BE2C (cell line): Measurements from ENCODE around the gene CHCHD1.

Source experiments
- DNase-seq: peaks from one replicate; pipeline ENCODE4 v3.0.0-alpha.2; 2020
- H3K27me3 ChIP-seq: fragments of 250-450 bp; sonication (Bioruptor Pico); 2 replicates; pipeline ENCODE4 v1.5.1; 2020; ENCODE audit warnings: mild to moderate bottlenecking
- H3K36me3 ChIP-seq: fragments of 250-450 bp; sonication (Bioruptor Pico); 2 replicates; pipeline ENCODE4 v1.5.1; 2020; ENCODE audit warnings: mild to moderate bottlenecking
- H3K4me1 ChIP-seq: fragments of 250-450 bp; sonication (Bioruptor Pico); 2 replicates; pipeline ENCODE4 v1.5.1; 2020
- H3K4me3 ChIP-seq: 2 replicates; pipeline ENCODE4 v1.5.1; 2011; ENCODE audit warnings: low read depth, low read length
- H3K9me3 ChIP-seq: fragments of 250-450 bp; sonication (Bioruptor Pico); 2 replicates; pipeline ENCODE4 v1.5.1; 2020
- TF ChIP-seq, protein P1 (sequence below): IDR thresholded peaks from 2 replicates; pipeline ENCODE4 v1.5.1; 2012; ENCODE audit warnings: mild to moderate bottlenecking, low read depth, low read length

Gene CHCHD1

DNA sequence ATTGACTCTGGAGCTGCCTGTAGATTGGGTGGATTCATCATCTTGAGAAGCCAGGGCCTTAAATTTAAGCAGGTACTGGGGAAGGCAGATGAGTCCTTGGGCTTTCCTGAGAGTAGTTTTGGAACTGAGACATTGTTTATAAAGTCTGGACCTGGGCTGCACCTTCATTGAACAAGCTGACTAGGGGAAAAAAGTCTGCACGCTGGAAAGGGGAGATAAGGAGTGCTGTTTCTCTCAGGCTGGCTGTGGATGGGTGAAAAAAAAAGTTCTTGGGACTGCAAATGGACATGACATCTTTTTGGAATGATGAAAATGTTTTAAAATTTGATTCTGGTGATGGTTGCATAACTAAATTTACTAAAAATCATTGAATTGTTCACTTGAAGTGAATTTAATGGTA is 25.7 kb upstream of the CHCHD1 start:
- Histone ChIP-seq H3K27me3 (no peaks in the 10 kb centered on the region), H3K9me3 (no peaks in the 10 kb centered on the region), H3K36me3 (peaks cover 39% of the 10 kb centered on the region), H3K4me3 (no peak overlapping the region), H3K4me1 (no peaks in the 10 kb centered on the region)
- no peak for DNase-seq
- TF ChIP-seq, protein P1, sequence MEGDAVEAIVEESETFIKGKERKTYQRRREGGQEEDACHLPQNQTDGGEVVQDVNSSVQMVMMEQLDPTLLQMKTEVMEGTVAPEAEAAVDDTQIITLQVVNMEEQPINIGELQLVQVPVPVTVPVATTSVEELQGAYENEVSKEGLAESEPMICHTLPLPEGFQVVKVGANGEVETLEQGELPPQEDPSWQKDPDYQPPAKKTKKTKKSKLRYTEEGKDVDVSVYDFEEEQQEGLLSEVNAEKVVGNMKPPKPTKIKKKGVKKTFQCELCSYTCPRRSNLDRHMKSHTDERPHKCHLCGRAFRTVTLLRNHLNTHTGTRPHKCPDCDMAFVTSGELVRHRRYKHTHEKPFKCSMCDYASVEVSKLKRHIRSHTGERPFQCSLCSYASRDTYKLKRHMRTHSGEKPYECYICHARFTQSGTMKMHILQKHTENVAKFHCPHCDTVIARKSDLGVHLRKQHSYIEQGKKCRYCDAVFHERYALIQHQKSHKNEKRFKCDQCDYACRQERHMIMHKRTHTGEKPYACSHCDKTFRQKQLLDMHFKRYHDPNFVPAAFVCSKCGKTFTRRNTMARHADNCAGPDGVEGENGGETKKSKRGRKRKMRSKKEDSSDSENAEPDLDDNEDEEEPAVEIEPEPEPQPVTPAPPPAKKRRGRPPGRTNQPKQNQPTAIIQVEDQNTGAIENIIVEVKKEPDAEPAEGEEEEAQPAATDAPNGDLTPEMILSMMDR, result no peak

DNA sequence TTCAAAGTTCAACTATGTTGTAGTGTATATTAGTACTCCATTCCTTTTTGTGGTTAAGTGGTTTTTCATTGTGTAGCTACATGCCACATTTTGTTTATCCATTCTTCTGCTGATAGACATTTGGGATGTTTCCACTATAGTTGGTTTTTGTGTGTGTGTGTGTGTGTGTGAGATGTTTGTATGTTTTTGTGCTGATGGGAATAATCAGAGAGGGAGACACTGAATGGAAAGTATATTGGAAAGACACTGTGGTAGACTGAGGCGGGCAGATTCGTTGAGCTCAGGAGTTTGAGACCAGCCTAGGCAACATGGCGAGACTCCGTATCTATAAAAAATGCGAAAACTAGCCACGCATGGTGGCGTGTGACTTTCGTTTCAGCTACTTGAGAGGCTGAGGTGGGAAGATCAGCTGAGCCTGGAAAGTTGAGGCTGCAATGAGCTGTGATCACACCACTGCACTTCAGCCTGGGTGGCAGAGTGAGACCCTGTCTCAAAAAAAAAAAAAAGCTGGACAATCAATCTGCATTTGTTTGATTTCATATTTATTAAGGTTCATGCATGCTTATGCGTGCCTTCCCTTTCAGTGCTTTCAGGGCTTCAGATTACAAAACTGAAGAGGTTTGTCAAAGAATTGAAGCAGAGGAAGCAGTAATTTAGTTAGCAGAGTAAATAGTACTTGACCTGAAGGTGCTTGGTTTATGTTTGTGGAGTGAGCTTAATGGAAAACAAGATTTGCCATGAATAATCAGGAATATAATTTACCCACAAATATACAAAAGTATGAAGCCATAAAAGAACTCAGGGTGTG is 22.9 kb upstream of the CHCHD1 start:
- Histone ChIP-seq H3K4me1 (no peaks in the 10 kb centered on the region), H3K36me3 (peaks cover 44% of the 10 kb centered on the region), H3K9me3 (no peaks in the 10 kb centered on the region), H3K27me3 (no peaks in the 10 kb centered on the region), H3K4me3 (no peak overlapping the region)
- DNase-seq, result no peak
- TF ChIP-seq, protein P1, result no peak

DNA sequence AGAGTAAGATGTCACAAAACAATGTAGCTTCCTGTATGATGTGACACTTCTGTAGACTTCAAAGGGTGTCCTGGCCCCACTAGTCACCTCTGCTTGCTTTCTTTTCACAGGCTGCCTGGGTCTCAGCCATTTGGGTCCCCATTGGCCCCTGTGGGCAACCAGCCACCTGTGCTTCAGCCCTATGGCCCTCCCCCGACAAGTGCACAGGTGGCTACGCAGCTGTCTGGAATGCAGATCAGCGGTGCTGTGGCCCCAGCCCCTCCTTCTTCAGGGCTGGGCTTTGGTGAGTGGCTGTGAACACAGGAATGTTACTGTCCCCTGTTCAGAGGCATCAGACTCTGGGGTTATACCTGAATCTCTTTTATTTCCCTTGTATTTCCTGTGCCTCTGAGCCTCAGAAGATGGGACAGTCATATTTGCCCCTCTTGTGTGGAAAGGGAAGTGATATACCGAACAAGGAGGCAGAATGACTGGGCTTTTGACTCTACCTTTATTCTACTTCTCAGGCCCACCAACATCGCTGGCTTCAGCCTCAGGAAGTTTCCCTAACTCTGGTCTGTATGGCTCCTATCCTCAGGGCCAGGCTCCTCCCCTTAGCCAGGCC is 22.2 kb upstream of the CHCHD1 start:
- no peaks in the 10 kb centered on the region for H3K27me3 ChIP-seq
- H3K4me3 ChIP-seq, result no peak overlapping the region
- H3K4me1 ChIP-seq, result no peaks in the 10 kb centered on the region
- TF ChIP-seq, protein P1, result no peak
- no peak for DNase-seq
- no peaks in the 10 kb centered on the region for H3K9me3 ChIP-seq
- H3K36me3 ChIP-seq, result peaks cover 42% of the 10 kb centered on the region

- peaks cover 58% of the 10 kb centered on the region for H3K36me3 ChIP-seq
- no peaks in the 10 kb centered on the region for H3K4me1 ChIP-seq
- TF ChIP-seq, protein P1, result no peak
- no peak for DNase-seq
- H3K27me3 ChIP-seq, result no peaks in the 10 kb centered on the region
- H3K9me3 ChIP-seq, result no peaks in the 10 kb centered on the region
- no peak overlapping the region for H3K4me3 ChIP-seq
These were observed 20.1 kb upstream of the CHCHD1 start for GRCh38 chr10:73761781-73762180.

DNA sequence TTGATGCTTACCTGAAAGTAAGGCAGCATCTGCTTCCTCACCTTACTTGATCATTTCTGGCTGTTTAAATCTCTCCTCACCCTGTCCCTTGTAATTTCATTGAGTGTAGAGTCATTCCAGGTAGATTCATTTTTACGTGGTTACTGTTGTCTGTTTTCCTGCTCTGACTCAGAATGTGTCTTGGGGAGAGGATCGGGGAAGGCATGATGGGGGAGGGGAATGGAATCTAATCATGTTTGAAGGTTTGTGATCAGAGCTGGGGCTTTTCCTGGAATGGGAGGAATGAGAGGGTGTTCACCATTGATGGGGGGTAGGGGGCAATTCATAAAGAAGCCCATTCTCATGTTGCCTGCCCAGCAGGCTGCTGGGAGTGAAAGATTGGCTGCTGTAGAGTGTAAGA is 18.9 kb upstream of the CHCHD1 start:
- Histone ChIP-seq H3K9me3 (no peaks in the 10 kb centered on the region), H3K4me1 (no peaks in the 10 kb centered on the region), H3K36me3 (peaks cover 61% of the 10 kb centered on the region), H3K4me3 (no peak overlapping the region), H3K27me3 (no peaks in the 10 kb centered on the region)
- TF ChIP-seq, protein P1, result no peak
- DNase-seq, result no peak

DNA sequence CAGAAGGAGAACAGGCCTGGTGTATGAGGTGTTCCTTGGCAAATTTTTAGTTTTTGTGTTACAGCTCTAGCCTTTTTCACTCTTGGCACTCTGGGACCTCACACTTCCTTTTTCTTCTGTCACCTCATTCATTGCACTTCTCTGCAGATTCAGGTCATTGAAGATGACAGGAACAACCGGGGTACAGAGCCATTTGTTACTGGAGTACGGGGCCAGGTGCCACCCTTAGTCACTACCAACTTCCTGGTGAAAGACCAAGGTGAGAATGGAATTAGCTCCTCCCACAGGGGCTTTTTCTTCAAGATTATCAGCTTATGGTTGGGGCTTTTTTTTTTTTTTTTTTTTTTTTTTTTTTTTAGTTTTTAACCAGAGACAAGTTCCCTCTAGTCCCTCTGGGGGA is 18.5 kb upstream of the CHCHD1 start:
- Histone ChIP-seq H3K9me3 (no peaks in the 10 kb centered on the region), H3K36me3 (peaks cover 61% of the 10 kb centered on the region), H3K4me3 (no peak overlapping the region), H3K27me3 (no peaks in the 10 kb centered on the region), H3K4me1 (no peaks in the 10 kb centered on the region)
- TF ChIP-seq, protein P1, result no peak
- DNase-seq, result no peak
